Neural cell (in vitro differentiated cells): ENCODE results near the gene FGD4. TPM values are rescaled to one million over a fixed set of nuclear protein-coding genes. Genes with fewer than 3 reads are reported as not detected.

Experiments
- H2AFZ ChIP-seq: fragments of 200-600, 300-800 bp; sonication (generic), shearing (Covaris generic); 2 replicates; pipeline ENCODE4 v1.6.0; 2014; ENCODE audit warnings: low read depth, mild to moderate bottlenecking, antibody characterized with exemption, low read length, moderate library complexity
- H3F3A ChIP-seq: fragments of 200-600 bp; shearing (Covaris generic); 2 replicates; pipeline ENCODE4 v1.6.1; 2016; ENCODE audit warnings: mild to moderate bottlenecking, moderate library complexity, mixed read lengths, antibody characterized with exemption, low read length; ENCODE audit not compliant: insufficient read depth, poor library complexity, severe bottlenecking
- H3K27ac ChIP-seq: fragments of 200-600, 300-800 bp; sonication (generic), shearing (Covaris generic); 2 replicates; pipeline ENCODE4 v1.5.1; 2014; ENCODE audit warnings: mild to moderate bottlenecking, low read length, moderate library complexity
- H3K27me3 ChIP-seq: fragments of 300-800, 200-600 bp; sonication (generic), shearing (Covaris generic); 2 replicates; pipeline ENCODE4 v1.6.0; 2014; ENCODE audit warnings: mild to moderate bottlenecking, low read depth, low read length, moderate library complexity; ENCODE audit not compliant: insufficient read depth
- H3K36me3 ChIP-seq: fragments of 300-800, 200-600 bp; sonication (generic), shearing (Covaris generic); 2 replicates; pipeline ENCODE4 v1.5.1; 2014; ENCODE audit warnings: mild to moderate bottlenecking, antibody characterized with exemption, low read length, moderate library complexity; ENCODE audit not compliant: insufficient read depth
- H3K4me2 ChIP-seq: fragments of 300-800, 200-600 bp; sonication (generic), shearing (Covaris generic); 2 replicates; pipeline ENCODE4 v1.6.0; 2014; ENCODE audit warnings: mild to moderate bottlenecking, low read length
- H3K4me3 ChIP-seq: fragments of 300-800, 200-600 bp; sonication (generic), shearing (Covaris generic); 2 replicates; pipeline ENCODE4 v1.5.1; 2014; ENCODE audit warnings: mild to moderate bottlenecking, low read length, moderate library complexity
- H3K79me2 ChIP-seq: fragments of 200-600 bp; shearing (Covaris generic); replicated peaks from 2 replicates; pipeline ENCODE4 v1.6.0; 2014; ENCODE audit warnings: mild to moderate bottlenecking, low read length, moderate library complexity; ENCODE audit not compliant: insufficient read depth
- H3K9ac ChIP-seq: fragments of 300-800, 200-600 bp; sonication (generic), shearing (Covaris generic); 2 replicates; pipeline ENCODE4 v1.6.1; 2016; ENCODE audit warnings: mild to moderate bottlenecking, low read length, mixed read lengths
- H3K9me2 ChIP-seq: fragments of 200-600 bp; shearing (Covaris generic); 2 replicates; pipeline ENCODE4 v1.6.1; 2016; ENCODE audit warnings: mild to moderate bottlenecking, low read length, mixed read lengths; ENCODE audit not compliant: insufficient read depth
- H3K9me3 ChIP-seq: fragments of 200-600, 300-800 bp; sonication (generic), shearing (Covaris generic); 2 replicates; pipeline ENCODE4 v1.6.1; 2016; ENCODE audit warnings: mild to moderate bottlenecking, mixed run types, low read length, moderate library complexity, mixed read lengths
- H4K20me1 ChIP-seq: fragments of 200-600 bp; shearing (Covaris generic); 2 replicates; pipeline ENCODE4 v1.6.1; 2016; ENCODE audit warnings: mild to moderate bottlenecking, mixed run types; ENCODE audit not compliant: insufficient read depth
- CTCF ChIP-seq: fragments of 450-650 bp; IDR thresholded peaks from 2 replicates; pipeline ENCODE4 v1.5.1; 2014; ENCODE audit warnings: antibody characterized with exemption, mild to moderate bottlenecking, moderate library complexity; ENCODE audit not compliant: poor library complexity, severe bottlenecking
- EP300 ChIP-seq: fragments of 450-650 bp; conservative IDR thresholded peaks from 2 replicates; pipeline ENCODE4 v1.6.1; 2014; ENCODE audit warnings: antibody characterized with exemption, mild to moderate bottlenecking, moderate library complexity; ENCODE audit not compliant: poor library complexity, severe bottlenecking
- EZH2 ChIP-seq: fragments of 200-600, 300-800 bp; shearing (Covaris generic), sonication (generic); IDR thresholded peaks from 2 replicates; pipeline ENCODE4 v1.6.1; 2014; ENCODE audit warnings: antibody characterized with exemption, low read length, borderline replicate concordance, mild to moderate bottlenecking; ENCODE audit not compliant: insufficient read depth, poor library complexity, severe bottlenecking
- MXI1 ChIP-seq: fragments of 450-650 bp; conservative IDR thresholded peaks from 2 replicates; pipeline ENCODE4 v1.6.1; 2014; ENCODE audit warnings: antibody characterized with exemption, mild to moderate bottlenecking; ENCODE audit not compliant: poor library complexity, severe bottlenecking
- POLR2AphosphoS5 ChIP-seq: IDR thresholded peaks from 2 replicates; pipeline ENCODE4 v1.6.1; 2012
- RAD21 ChIP-seq: fragments of 450-650 bp; conservative IDR thresholded peaks from 2 replicates; pipeline ENCODE4 v1.6.1; 2014; ENCODE audit warnings: antibody characterized with exemption, mild to moderate bottlenecking, moderate library complexity
- REST ChIP-seq: IDR thresholded peaks from 2 replicates; pipeline ENCODE4 v1.6.1; 2012; ENCODE audit warnings: borderline replicate concordance
- SMC3 ChIP-seq: fragments of 450-650 bp; conservative IDR thresholded peaks from 2 replicates; pipeline ENCODE4 v1.6.1; 2014; ENCODE audit warnings: antibody characterized with exemption, mild to moderate bottlenecking, moderate library complexity; ENCODE audit not compliant: poor library complexity
- TAF1 ChIP-seq: IDR thresholded peaks from 2 replicates; pipeline ENCODE4 v1.6.1; 2012; ENCODE audit warnings: low read depth
- polyA plus RNA-seq: library from polyadenylated mRNA; depleted of rRNA; stranded (reverse); fragments of >200 nt; gene quantifications from 2 replicates; pipeline ENCODE4 v1.2.3, GENCODE V29; 2014

The FGD4 gene
- polyA plus RNA-seq, 1 donor from 2014 or later: 24.4 TPM

- Histone ChIP-seq H3K9me3 (no peaks in the 10 kb centered on the region), H3K79me2 (no peaks in the 10 kb centered on the region), H4K20me1 (no peaks in the 10 kb centered on the region), H3K4me2 (no peak overlapping the region), H2AFZ (no peak overlapping the region), H3K4me3 (no peak overlapping the region), H3K9ac (no peak overlapping the region), H3K27me3 (no peaks in the 10 kb centered on the region), H3K36me3 (no peaks in the 10 kb centered on the region), H3F3A (no peaks in the 10 kb centered on the region), H3K27ac (no peak overlapping the region), H3K9me2 (no peaks in the 10 kb centered on the region)
- TF ChIP-seq RAD21 (no peak), SMC3 (no peak), EP300 (no peak), TAF1 (no peak)
These were observed 251.2 kb downstream of the FGD4 start for GRCh38 chr12:32650508-32650907.

- no peaks in the 10 kb centered on the region for H3K79me2 ChIP-seq
- H4K20me1 ChIP-seq: no peaks in the 10 kb centered on the region
- no peak overlapping the region for H2AFZ ChIP-seq
- H3K4me3 ChIP-seq: no peak overlapping the region
- TF ChIP-seq EP300: no peak
- TF ChIP-seq EZH2: no peak
- no peak for TF ChIP-seq POLR2AphosphoS5
- TF ChIP-seq MXI1: no peak
- no peak for TF ChIP-seq REST
- no peak for TF ChIP-seq RAD21
- no peak for TF ChIP-seq SMC3
- TF ChIP-seq TAF1: no peak
- TF ChIP-seq CTCF: no peak
- no peaks in the 10 kb centered on the region for H3F3A ChIP-seq
- H3K9ac ChIP-seq: no peak overlapping the region
- no peaks in the 10 kb centered on the region for H3K9me3 ChIP-seq
- no peaks in the 10 kb centered on the region for H3K27me3 ChIP-seq
- no peak overlapping the region for H3K4me2 ChIP-seq
- no peaks in the 10 kb centered on the region for H3K36me3 ChIP-seq
- H3K27ac ChIP-seq: no peak overlapping the region
- H3K9me2 ChIP-seq: no peaks in the 10 kb centered on the region
These were observed 252.0 kb downstream of the FGD4 start for GRCh38 chr12:32651151-32651955.
